ENCODE results near the gene CNTN1.
"Not testable (repeated sequence)": the region's sequence is repeated elsewhere in the genome, so short reads cannot be mapped to it uniquely, and the experiment has no call there.

CNTN1 gene

DNA sequence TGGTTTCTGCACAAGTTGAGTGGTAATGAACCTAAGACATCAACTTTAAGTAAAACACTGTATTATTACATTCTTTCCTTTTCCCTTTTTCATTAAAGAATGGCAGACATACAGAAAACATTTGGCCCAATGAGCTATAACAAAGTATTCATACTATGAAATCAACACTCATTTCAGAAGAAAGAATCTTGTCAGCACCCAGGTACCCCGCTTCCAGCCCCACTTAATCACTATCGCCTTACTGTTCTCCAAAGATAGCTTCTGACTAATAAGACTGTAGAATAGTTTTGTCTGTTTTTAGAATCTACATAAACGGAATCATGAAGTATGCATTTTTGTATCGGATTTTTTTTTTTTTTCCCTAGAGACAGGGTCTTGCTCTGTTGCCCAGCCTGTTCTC lies 9.5 kb downstream of the CNTN1 start:
- DNase-seq (ENCODE audit: low read depth), result no peak

DNA sequence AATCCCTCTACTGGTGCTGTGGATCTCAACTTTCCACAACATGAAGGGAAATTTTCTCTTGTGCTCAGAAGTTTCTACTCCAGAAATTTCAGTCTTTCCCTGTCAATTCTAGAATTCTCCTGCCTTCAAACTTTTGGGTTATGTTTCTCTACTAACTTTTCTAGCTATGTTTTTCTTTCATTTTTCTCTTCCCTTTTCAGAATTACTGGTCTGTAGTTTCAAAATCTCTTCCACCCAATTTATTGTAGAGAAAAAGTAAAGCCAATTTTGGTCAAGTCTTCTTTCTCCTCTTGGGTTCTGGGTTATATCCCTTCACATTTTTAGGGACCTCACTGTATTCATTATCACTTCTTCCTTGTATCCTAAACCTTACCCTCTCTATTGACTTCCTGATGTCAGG lies 18.9 kb downstream of the CNTN1 start:
- no peak for DNase-seq (ENCODE audit: low read depth)

DNA sequence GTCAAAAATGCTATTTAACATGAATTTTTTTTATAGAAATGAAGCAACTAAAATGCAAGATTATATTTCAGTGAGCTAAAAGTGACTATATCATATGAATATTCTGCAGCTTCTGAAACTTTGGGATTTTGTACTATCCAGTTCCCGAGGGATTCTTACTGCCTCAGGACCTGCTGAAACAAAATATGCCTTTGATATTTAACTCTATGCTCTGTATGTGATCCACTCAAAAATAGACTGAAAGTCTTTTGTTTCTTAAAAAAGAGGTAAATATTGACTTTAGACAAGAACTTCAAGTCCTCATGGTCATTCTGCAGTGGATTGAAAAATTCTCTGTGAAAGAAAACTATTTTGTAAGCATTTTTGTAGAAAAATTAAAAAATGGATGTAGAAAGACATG lies 22.4 kb downstream of the CNTN1 start:
- no peak for DNase-seq (ENCODE audit: low read depth)

DNA sequence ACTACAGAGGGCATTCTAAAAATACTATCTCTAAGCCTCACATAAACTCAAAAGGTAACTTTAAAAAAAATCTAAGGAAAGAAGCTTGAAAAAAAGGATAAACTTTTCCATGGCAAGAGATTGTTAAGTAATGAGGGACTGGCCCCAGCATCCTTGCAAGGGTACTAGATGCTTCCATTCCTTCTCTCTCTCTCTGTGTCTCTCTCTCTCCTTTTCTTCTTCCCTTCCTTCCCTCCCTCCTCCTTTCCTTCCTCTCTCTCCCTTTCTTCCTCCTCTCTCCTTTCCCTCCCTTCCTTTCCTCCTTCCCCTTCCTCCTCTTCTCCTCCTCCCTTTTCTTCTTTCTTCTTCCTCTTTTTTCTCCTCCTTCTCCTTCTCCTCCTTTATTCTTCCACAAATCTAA lies 23.8 kb downstream of the CNTN1 start:
- no peak for DNase-seq (ENCODE audit: low read depth)

DNA sequence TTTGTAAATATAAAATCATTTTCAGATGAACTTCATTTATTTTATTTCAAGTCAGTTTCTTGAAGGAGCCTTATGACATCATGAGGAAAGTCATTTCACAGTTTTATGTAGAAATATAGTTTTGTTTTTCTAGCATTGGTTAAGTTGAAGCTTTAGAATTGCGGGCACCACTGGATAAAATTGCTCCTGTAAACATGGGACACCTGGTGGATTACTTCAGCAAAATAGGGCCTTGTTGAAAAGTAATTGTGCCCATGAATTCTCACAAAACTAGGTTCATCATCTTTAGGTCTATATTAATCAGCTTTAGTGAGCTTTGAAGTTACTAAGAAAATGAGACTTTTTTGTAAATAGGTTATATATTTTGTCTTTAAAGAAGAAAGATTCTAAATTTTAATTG lies 25.3 kb downstream of the CNTN1 start:
- DNase-seq (ENCODE audit: low read depth), result no peak

DNA sequence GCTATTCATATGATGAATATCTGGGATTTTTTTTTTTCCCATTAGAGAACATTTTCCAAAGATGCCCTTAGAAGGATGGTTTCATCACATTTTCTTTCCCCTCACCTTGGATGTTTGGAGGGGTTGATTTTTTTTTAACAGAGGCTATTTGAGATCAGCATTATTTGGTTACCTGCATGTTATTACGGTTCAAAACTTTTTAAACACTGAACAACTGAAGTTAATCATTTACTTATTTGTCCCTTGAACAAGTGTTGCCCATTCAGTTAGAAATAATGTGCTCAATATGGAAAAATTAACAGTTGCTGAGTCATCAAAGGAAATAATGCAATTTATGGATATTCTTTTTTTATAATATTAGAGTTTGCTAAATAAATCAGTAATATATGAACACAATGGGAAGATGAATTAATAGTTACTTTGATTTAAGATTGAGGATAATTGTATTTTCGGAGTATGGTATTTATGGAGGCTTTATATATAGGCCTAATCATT lies 26.7 kb downstream of the CNTN1 start:
- no peak for DNase-seq (ENCODE audit: low read depth)

DNA sequence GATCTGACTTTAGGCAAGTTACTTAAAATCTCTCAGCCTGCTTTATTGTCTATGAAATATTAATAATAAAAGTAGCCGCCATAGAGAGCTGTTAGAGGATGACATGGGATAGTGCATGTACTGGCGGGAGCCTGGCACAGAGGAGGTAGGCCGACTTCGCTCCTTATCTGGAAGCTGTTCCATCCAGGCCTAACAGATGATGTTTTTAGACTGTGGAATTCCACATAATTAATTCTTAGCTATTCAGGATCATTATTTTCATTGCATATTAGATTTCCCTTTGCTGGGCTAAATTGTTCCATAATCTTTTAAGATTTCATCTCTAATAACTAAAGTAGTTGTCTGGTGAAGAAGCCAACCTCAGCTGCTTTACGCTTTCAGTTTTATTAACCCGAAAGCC lies 30.8 kb downstream of the CNTN1 start:
- no peak for DNase-seq (ENCODE audit: low read depth)

DNA sequence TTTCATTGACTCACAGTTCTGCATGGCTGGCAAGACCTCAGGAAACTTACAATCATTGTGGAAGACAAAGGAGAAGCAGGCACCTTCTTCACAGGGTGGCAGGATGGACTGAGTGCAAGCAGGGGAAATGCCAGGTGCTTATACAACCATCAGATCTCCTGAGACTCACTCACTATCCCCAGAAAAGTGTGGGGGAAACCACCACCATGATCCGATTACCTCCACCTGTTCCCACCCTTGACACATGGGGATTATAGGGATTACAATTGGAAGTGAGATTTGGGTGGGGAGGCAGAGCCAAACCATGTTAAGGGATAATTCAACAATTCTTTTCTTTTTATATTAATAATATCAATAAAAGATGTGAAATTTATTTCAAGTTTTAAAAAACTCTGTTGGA lies 34.1 kb downstream of the CNTN1 start:
- DNase-seq (ENCODE audit: low read depth), result no peak

DNA sequence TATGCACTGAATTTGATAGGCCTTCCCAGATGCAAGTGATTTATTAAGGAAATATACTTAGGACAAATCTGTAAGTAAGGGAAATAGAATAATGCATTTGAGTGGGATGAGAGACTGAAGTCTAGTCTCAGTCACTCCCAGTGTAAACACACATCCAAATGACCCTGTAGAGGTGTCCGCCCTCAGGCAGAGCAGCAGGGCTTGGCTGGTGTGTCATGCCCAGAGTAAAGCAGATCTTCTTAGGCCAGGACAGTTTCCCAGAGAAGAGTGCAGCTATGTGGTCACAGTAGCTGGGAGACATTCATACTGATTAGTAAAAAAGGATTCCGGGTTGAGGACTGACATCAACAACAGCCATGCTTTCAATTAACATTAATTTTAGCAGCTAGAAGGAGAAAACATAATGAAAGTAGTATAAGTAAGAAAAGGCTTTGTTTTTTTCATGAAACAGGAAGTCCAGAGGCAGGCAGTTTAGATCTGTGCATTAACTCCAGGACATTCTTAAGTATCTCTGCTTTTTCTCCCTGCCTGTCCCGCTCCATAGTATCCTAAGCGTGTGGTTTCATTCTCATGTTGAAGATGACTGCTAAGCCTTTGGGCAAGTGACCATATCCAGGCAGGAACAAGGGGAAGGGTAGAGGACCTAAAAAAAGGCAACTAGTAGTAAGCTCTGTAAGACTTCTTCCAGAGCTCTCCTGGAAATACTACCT lies 35.7 kb downstream of the CNTN1 start:
- no peak for DNase-seq (ENCODE audit: low read depth)

DNA sequence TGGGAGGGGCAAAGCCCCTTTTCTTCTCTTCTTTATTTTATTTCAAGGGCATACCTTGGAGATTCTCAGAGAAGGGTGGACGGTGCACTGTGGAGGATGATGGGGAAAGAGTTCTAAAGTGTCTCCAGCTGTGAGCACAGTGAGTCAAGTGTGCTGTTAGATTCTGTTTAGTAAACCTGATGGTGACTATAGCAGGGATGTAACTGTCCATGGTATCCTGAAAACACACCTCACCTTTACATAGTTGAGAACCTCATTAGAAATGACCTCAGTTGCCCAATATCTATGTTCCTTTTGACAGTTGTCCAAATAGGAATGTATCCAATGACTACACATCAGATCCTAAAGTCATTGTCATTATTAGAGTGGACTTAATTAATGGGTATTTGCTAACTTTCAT lies 38.0 kb downstream of the CNTN1 start:
- no peak for DNase-seq (ENCODE audit: low read depth)

DNA sequence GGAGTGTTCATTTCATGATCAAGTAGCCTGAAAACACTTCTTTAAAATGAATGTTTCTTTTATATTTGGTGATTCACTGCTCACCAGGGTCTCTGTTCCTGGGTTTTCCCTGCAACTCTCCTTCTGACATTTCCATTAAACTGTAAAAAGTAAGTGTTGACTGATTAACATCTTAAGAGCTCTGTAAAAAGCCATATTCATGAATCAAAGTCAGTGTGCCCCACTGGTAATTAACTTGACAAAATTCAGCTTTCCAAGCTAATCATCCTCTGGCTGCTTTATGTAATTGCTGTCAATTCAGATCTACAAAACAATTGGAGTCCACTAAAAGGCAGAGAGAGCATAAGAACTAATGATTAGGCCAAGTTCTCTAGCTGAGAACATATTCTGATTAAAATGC lies 41.6 kb downstream of the CNTN1 start:
- no peak for DNase-seq (ENCODE audit: low read depth)

DNA sequence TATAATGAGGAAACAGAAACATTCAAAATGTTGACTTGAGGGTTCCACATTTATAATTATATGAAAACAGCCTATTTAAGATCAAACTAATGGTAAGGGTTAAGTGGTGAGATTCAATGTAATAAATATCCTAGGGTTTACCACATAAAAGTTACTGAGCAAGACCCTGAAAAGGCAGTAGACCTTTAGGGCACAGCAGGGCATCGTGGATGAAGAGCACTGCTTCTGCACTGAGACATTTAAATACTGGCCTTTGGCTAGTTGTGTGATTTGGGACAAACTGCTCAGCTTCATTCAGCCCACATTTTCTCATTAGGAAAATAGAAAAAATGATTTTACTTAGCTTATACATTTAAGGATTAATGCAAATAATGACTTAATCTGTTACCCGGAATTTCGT lies 42.0 kb downstream of the CNTN1 start:
- no peak for DNase-seq (ENCODE audit: low read depth)

DNA sequence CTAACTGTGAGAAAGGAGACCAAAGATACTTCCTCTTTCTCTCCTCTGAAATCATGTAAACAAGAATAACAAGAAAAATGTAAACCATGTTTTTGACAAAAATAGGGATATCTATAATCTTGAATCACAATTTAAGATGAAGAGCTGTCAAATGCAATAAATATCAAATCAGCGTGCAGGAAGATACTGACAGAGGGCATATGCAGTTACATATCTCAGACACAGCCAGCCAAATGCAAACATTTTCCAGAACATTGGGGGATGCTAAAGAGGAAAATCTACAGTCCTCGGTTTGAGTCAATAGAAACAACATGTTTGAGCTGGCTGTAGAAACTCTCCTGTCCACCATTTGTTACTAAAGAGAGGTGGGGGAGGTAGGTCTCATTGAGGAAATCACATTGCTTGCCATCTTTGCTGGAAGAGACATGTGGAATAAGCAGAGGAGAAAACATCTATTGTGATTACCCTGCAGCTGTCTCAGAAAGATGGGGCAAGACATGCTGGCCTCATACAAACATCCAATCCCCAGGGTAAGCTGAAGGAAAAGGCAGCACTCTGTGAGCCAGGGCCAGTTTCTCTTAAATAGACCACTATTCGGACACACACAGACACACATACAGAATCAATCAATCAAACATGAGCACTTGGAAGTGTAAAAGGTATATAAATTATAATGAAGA lies 43.5 kb downstream of the CNTN1 start:
- no peak for DNase-seq (ENCODE audit: low read depth)

DNA sequence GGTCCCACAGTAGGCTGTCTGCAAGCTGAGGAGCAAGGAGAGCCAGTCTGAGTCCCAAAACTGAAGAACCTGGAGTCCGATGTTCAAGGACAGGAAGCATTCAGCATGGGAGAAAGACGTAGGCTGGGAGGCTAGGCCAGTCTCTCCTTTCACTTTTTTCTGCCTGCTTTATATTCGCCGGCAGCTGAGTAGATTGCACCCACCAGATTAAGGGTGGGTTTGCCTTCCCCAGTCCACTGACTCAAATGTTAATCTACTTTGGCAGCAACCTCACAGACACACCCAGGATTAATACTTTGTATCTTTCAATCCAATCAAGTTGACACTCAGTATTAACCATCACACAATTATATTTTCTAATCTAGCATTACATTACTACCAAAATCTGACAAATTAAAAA lies 45.2 kb downstream of the CNTN1 start:
- not testable (repeated sequence) for DNase-seq (ENCODE audit: low read depth)

DNA sequence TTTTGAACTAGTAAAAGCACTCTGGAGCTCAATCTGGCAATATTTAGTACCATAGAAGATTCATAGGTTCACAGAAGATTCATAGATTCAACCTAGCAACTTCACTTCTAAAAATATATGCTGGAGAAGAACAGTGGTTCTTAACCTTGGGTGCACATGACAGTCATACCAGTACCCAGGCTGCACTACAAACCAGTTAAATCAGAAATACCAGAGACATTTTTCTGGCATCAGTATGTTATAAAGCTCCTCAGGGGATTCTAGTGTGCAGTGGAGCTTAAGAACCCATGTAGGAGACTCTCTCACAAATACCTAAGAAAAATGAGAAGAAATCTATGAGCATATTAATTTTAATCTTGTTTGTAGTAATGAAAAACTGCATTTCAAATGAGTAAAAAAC lies 46.6 kb downstream of the CNTN1 start:
- DNase-seq (ENCODE audit: low read depth), result no peak

DNA sequence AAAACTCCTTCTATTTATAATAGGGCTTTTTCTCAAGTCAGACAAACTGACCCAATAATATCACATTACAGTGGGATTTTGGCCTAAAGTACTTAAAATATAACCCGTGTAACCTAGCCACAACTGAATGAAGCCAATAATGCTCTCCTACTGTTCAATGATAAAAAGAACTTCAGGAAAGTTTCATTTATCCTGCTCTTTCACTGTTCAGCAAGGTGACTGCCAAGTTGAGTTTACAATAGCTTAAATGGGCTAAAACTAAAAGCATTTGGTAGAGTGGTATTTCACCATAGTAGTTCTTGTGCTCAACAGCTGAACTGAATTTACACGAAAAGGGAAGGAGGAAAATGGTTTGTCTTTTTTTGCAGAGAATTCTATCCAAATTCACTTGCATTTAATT lies 49.8 kb downstream of the CNTN1 start:
- DNase-seq (ENCODE audit: low read depth), result no peak

DNA sequence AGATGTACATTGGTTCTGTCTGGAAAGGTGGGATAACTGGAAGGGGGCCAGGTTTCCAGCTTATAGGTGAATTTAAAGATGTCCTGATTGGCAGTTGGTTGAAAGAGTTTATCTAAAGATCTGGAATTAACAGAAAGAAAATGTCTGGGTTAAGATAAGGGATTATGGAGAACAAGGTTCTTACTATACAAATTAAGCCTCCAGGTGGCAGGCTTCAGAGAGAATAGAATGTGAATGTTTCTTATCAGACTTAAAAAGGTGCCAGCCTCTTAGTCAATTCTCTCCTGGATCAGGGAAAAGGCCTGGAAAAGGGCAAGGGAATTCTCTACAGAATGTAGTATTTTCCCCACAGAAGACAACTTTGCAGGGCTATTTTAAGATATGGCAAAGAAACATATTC lies 53.1 kb downstream of the CNTN1 start:
- no peak for DNase-seq (ENCODE audit: low read depth)

DNA sequence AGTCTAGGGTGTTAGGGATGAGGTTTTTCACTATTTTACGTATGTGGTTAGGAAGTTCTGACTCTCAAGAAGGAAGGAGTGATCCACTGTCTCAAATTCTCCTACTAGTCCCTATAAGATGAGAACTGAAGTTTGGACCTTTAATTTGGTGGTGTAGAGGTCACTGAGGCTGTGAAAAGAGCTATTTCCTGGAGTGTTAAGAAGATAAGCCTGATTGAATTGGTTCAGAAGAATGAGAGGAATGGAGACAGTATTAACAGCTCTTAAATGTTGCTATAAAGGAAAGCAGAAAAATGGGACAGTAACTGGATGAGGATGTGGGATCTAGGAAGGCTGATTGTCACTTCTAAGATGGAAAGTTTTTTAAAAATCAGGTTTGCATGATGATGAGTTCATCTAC lies 57.6 kb downstream of the CNTN1 start:
- no peak for DNase-seq (ENCODE audit: low read depth)

DNA sequence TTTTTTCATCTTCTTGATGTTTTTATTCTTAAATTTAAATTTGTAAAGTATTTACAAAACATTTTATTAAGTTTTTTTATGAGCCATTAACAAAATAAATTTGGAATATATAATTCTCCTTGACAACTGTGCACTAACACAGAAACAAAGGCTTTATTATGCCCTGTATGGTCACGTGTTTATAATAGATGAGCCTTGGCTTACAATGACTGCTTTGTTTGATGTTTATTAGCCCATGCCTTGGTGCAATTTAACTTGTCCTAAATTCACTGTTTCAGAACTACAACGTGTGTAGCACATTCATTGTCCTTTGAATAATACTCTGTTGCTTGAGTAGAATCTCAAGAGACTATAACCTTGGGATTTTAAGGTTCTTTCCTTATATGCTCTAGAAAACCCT lies 59.8 kb downstream of the CNTN1 start:
- no peak for DNase-seq (ENCODE audit: low read depth)

DNA sequence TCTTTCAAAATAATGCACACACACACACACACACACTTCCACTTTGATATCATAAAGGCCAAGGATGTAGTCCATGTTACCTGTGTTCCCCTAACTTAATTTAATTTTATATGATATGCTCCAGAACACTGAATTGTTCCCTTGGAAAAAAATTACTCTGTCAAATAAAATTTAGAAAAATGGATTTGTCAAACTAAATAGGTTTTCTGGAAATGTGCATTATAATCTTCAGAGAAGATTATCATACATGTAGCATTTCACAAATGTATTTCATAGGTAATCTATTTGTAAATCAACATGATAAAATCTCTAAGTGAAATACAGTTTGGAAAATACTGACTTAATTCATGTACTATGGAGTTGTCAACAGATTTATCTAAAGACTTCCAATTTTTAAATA lies 68.6 kb downstream of the CNTN1 start:
- DNase-seq (ENCODE audit: low read depth), result no peak

DNA sequence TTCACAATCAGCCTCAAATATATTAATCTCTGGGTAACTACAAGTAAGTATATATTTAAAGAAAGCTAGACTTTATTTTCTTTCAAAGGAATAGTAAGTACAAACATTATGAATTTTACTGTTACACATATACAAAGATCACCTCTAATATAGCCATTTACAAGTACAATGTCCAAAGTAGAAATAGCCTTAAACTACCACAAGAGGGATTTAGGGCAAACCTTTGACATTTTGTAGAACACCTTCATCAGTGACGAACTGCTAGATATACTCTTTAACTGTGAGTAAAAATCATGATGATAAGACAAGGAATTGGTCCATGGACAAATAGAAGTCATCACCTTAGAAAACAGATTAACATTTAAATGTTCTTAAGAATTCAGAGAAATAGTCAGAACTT lies 69.8 kb downstream of the CNTN1 start:
- DNase-seq (ENCODE audit: low read depth), result no peak

DNA sequence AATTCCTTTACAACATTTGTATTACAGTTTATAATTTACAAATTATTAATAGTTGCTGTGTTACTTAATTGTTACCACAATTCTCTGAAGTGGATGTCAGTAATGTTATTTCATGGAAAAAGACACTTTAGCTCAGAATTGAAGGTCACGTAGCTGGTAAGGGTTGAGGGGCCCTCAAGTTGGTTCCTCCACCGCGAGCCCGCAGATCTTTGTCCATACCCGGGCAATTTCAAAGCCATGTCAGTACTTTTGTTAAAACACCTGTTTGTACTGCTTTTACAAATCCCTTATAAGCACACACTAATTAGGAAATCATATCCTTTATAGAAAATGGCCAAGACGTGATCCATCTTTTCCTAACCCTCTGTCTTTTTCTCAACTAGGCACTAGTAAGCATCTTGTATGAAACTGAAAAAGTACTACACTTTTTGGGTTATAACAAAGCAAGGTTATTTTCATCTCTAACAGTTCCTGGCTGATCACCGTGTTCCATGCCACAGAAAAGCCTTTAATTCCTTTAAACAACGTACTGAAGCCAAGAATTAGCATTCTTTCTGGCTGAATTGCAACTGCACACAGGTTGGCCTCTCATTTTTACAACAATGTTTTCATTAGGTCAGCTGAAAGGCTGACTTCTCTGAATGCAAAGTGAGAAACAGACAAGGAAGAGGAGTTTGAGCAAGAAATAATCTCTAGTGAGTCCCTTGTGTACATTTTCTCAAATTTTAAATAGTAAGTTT lies 76.1 kb downstream of the CNTN1 start:
- no peak for DNase-seq (ENCODE audit: low read depth)

DNA sequence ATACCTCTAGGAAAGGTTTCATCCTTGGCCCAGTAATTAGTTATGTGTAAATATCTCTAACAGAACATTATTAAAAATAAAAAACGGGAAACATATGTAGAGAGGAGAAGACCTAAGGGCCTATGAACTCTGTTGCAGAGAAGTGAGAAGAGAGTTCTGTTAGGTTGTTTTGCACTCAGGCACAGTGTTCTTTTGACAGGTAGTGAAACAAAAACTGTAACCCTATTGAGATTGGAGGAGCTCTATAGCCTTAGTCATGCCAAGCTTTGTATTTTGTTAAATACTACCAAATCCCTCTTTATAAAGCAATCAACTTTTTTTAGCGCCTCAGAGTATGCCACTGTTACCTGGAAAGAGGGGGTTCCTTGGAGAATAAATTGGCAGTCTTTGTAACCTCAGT lies 77.6 kb downstream of the CNTN1 start:
- no peak for DNase-seq (ENCODE audit: low read depth)
